ENCODE measurements around the gene NECAB3. TPM values are rescaled to one million over a fixed set of nuclear protein-coding genes. Genes with fewer than 3 reads are reported as not detected.

The NECAB3 gene
- total and polyA plus RNA-seq, 2 of the 13 experiments (the other 11 are each of a cell fraction or from before 2014, with no cell fraction given) = 61.5 to 65.5 TPM

DNA sequence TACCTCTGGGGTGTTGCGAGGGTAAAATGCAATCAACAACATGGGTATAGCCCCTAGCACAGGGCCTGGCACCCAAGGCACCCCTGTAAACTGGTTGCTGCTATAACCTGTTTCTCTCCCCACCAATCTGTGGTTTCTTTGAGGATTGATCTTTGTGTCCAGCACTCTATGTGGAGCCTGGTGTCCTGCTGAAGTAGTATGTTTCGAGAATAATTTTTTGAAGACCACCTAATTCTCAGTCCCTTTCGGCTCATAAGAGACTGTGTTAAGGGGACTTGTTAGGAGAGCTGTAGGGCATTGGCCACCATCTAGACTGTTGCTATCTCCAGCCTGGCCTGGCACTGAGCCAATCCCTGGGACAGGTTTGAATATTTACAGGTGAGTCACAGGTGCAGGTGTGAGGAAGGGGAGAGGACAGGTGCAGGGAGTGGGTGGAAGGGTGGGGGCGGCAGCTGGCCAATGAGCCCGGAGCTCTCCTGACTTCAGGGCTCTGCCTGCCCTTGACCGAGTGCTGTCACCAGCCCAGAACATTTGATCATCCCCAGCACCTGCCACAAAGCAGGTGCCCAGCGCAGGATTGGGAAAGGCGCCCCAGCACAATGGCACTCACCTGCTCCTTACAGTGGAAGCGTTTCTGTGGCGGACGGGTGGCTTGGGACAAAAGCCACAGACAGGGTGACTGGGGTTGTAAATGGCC is 20.2 kb downstream of the NECAB3 start (continued):
- TF ChIP-seq ZNF768 (CRISPR knock-in tag; IDR thresholded peaks at IDR 0.05) = peak; percentile 34; the same call in 1 of the 2 replicates
- TF ChIP-seq, protein P1, sequence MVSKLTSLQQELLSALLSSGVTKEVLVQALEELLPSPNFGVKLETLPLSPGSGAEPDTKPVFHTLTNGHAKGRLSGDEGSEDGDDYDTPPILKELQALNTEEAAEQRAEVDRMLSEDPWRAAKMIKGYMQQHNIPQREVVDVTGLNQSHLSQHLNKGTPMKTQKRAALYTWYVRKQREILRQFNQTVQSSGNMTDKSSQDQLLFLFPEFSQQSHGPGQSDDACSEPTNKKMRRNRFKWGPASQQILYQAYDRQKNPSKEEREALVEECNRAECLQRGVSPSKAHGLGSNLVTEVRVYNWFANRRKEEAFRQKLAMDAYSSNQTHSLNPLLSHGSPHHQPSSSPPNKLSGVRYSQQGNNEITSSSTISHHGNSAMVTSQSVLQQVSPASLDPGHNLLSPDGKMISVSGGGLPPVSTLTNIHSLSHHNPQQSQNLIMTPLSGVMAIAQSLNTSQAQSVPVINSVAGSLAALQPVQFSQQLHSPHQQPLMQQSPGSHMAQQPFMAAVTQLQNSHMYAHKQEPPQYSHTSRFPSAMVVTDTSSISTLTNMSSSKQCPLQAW (CRISPR knock-in tag; IDR thresholded peaks at IDR 0.05) = 0 out of 2 replicates have a peak, but pooled peaks have one; percentile 4
- TF ChIP-seq TOE1 (CRISPR knock-in tag; IDR thresholded peaks at IDR 0.05) = no peak
- TF ChIP-seq, protein P2, sequence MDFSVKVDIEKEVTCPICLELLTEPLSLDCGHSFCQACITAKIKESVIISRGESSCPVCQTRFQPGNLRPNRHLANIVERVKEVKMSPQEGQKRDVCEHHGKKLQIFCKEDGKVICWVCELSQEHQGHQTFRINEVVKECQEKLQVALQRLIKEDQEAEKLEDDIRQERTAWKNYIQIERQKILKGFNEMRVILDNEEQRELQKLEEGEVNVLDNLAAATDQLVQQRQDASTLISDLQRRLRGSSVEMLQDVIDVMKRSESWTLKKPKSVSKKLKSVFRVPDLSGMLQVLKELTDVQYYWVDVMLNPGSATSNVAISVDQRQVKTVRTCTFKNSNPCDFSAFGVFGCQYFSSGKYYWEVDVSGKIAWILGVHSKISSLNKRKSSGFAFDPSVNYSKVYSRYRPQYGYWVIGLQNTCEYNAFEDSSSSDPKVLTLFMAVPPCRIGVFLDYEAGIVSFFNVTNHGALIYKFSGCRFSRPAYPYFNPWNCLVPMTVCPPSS (IDR thresholded peaks at IDR 0.05) = no peak
- TF ChIP-seq ZNF205 (CRISPR knock-in tag; IDR thresholded peaks at IDR 0.05) = no peak
- TF ChIP-seq MTF2 (CRISPR knock-in tag; IDR thresholded peaks at IDR 0.05; ENCODE audit: borderline replicate concordance) = no peak
- TF ChIP-seq ZC3H13 (CRISPR knock-in tag; IDR thresholded peaks at IDR 0.05) = no peak; the same call in 1 of the 2 replicates
- no peak for TF ChIP-seq FOXA1 (IDR thresholded peaks at IDR 0.05)
- TF ChIP-seq FOXA1 (CRISPR knock-in tag; IDR thresholded peaks at IDR 0.05) = no peak
- no peak for TF ChIP-seq GTF2F1 (IDR thresholded peaks at IDR 0.05; ENCODE audit: low read length)
- TF ChIP-seq ZNF562 (CRISPR knock-in tag; IDR thresholded peaks at IDR 0.05; ENCODE audit: borderline replicate concordance) = no peak
- TF ChIP-seq, protein P3, sequence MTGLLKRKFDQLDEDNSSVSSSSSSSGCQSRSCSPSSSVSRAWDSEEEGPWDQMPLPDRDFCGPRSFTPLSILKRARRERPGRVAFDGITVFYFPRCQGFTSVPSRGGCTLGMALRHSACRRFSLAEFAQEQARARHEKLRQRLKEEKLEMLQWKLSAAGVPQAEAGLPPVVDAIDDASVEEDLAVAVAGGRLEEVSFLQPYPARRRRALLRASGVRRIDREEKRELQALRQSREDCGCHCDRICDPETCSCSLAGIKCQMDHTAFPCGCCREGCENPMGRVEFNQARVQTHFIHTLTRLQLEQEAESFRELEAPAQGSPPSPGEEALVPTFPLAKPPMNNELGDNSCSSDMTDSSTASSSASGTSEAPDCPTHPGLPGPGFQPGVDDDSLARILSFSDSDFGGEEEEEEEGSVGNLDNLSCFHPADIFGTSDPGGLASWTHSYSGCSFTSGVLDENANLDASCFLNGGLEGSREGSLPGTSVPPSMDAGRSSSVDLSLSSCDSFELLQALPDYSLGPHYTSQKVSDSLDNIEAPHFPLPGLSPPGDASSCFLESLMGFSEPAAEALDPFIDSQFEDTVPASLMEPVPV (CRISPR knock-in tag; IDR thresholded peaks at IDR 0.05) = peak; percentile 86
- TF ChIP-seq, protein P4, sequence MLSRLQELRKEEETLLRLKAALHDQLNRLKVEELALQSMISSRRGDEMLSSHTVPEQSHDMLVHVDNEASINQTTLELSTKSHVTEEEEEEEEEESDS (CRISPR knock-in tag; IDR thresholded peaks at IDR 0.05; ENCODE audit: borderline replicate concordance) = peak; percentile 67; the same call in 1 of the 2 replicates
- TF ChIP-seq SYNCRIP (IDR thresholded peaks at IDR 0.05; ENCODE audit: insufficient read depth, low read depth, low read length) = no peak
- TF ChIP-seq SP4 (CRISPR knock-in tag; IDR thresholded peaks at IDR 0.05) = peak; percentile 38; the same call in 1 of the 2 replicates
- no peak for TF ChIP-seq ZSCAN31 (CRISPR knock-in tag; IDR thresholded peaks at IDR 0.05; ENCODE audit: low read depth)
- no peak for TF ChIP-seq ZNF7 (CRISPR knock-in tag; IDR thresholded peaks at IDR 0.05)
- TF ChIP-seq HOXA7 (CRISPR knock-in tag; IDR thresholded peaks at IDR 0.05) = no peak
- TF ChIP-seq, protein P5, sequence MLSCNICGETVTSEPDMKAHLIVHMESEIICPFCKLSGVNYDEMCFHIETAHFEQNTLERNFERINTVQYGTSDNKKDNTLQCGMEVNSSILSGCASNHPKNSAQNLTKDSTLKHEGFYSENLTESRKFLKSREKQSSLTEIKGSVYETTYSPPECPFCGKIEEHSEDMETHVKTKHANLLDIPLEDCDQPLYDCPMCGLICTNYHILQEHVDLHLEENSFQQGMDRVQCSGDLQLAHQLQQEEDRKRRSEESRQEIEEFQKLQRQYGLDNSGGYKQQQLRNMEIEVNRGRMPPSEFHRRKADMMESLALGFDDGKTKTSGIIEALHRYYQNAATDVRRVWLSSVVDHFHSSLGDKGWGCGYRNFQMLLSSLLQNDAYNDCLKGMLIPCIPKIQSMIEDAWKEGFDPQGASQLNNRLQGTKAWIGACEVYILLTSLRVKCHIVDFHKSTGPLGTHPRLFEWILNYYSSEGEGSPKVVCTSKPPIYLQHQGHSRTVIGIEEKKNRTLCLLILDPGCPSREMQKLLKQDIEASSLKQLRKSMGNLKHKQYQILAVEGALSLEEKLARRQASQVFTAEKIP (CRISPR knock-in tag; IDR thresholded peaks at IDR 0.05; ENCODE audit: borderline replicate concordance) = no peak
- TF ChIP-seq ZNF792 (CRISPR knock-in tag; IDR thresholded peaks at IDR 0.05) = no peak
- TF ChIP-seq ZNF468 (CRISPR knock-in tag; IDR thresholded peaks at IDR 0.05) = no peak
- 0 out of 2 replicates have a peak, but pooled peaks have one; percentile 9 for TF ChIP-seq ZNF232 (CRISPR knock-in tag; IDR thresholded peaks at IDR 0.05; ENCODE audit: borderline replicate concordance)
- TF ChIP-seq CAMTA2 (CRISPR knock-in tag; IDR thresholded peaks at IDR 0.05; ENCODE audit: borderline replicate concordance) = no peak
